Measurements from ENCODE around the gene HK3.
"Not testable (repeated sequence)": the region's sequence is repeated elsewhere in the genome, so short reads cannot be mapped to it uniquely, and the experiment has no call there.

- TF ChIP-seq SUZ12 (IDR thresholded peaks at IDR 0.05); SP1 (IDR thresholded peaks at IDR 0.05); PKNOX1 (IDR thresholded peaks at IDR 0.05); TARDBP (IDR thresholded peaks at IDR 0.05); ZNF384 (IDR thresholded peaks at IDR 0.05); NFRKB (IDR thresholded peaks at IDR 0.05); L3MBTL2 (conservative IDR thresholded peaks at IDR 0.05); CTBP1 (IDR thresholded peaks at IDR 0.05; ENCODE audit: borderline replicate concordance); FOXA1 (IDR thresholded peaks at IDR 0.05); ELF4 (IDR thresholded peaks at IDR 0.05); FOXK2 (IDR thresholded peaks at IDR 0.05); ARNT (IDR thresholded peaks at IDR 0.05); FOXM1 (IDR thresholded peaks at IDR 0.05; ENCODE audit: borderline replicate concordance); HDGF (IDR thresholded peaks at IDR 0.05; ENCODE audit: borderline replicate concordance): not testable (repeated sequence)
Measured at GRCh38 chr5:176873011-176873410, 26.1 kb downstream of the HK3 start.

All from HEK293T (cell line).